HUES6 (cell line): ENCODE measurements around the gene PAPOLG.
"Not testable (repeated sequence)": the region's sequence is repeated elsewhere in the genome, so short reads cannot be mapped to it uniquely, and the experiment has no call there.

Source experiments
- H3K27ac ChIP-seq: 2 replicates; pipeline ENCODE4 v1.7.0; 2013; ENCODE audit warnings: low read depth, mild to moderate bottlenecking, low read length, inconsistent platforms
- H3K27me3 ChIP-seq: 2 replicates; pipeline ENCODE4 v1.6.1; 2013; ENCODE audit warnings: low read length; ENCODE audit not compliant: control insufficient read depth, insufficient read depth
- H3K36me3 ChIP-seq: 2 replicates; pipeline ENCODE4 v1.6.1; 2013; ENCODE audit warnings: low read length; ENCODE audit not compliant: control insufficient read depth, insufficient read depth
- H3K4me1 ChIP-seq: 2 replicates; pipeline ENCODE4 v1.6.1; 2013; ENCODE audit warnings: low read length; ENCODE audit not compliant: control insufficient read depth, insufficient read depth
- H3K4me3 ChIP-seq: 2 replicates; pipeline ENCODE4 v1.5.1; 2013; ENCODE audit warnings: low read depth, low read length
- H3K9ac ChIP-seq: one replicate; pipeline ENCODE4 v1.6.1; 2013; ENCODE audit warnings: mild to moderate bottlenecking, low read length
- H3K9me3 ChIP-seq: 2 replicates; pipeline ENCODE4 v1.6.1; 2013; ENCODE audit warnings: low read depth, low read length; ENCODE audit not compliant: control insufficient read depth, insufficient read depth

Gene PAPOLG

DNA sequence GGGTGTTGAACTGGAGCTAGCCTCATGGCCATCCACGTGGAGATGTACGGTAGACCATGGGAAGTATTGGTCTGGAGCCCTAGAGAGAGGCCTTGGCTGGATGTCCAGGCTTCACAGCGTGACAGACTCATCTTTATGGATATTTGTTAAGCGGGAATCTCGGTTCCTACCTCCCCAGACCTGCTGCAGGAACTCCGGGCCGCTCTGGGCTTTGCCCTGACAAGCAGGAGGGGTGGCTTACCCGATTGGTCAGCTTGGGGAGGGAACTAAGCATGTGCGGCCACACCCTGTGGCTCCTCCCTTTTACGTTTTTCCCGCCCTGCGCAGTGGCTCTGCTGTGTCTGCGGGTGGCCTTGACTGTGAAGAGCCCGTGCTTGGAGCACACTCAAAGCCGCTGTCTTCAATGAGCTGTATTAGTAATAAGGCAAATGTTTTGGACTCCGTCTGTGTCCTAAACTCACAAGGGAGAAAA is 52.3 kb downstream of the PAPOLG start:
- Histone ChIP-seq H3K27me3 (no peaks in the 10 kb centered on the region), H3K27ac (no peak overlapping the region), H3K9me3 (no peaks in the 10 kb centered on the region), H3K36me3 (no peaks in the 10 kb centered on the region), H3K9ac (no peak overlapping the region), H3K4me1 (peaks cover 28% of the 10 kb centered on the region), H3K4me3 (no peak overlapping the region)

GRCh38 chr2:60811491-60812375 is 55.7 kb downstream of the PAPOLG start:
- Histone ChIP-seq H3K36me3 (no peaks in the 10 kb centered on the region), H3K27me3 (peaks cover 3% of the 10 kb centered on the region; the same call in 1 of the 2 replicates), H3K9me3 (no peaks in the 10 kb centered on the region), H3K4me3 (no peak overlapping the region), H3K27ac (no peak overlapping the region), H3K4me1 (peaks cover 27% of the 10 kb centered on the region), H3K9ac (no peak overlapping the region)

GRCh38 chr2:60817191-60817590 is 61.1 kb downstream of the PAPOLG start:
- H3K36me3 ChIP-seq, H3K9ac ChIP-seq, H3K4me1 ChIP-seq, H3K27ac ChIP-seq, H3K9me3 ChIP-seq, H3K4me3 ChIP-seq, H3K27me3 ChIP-seq: not testable (repeated sequence)

DNA sequence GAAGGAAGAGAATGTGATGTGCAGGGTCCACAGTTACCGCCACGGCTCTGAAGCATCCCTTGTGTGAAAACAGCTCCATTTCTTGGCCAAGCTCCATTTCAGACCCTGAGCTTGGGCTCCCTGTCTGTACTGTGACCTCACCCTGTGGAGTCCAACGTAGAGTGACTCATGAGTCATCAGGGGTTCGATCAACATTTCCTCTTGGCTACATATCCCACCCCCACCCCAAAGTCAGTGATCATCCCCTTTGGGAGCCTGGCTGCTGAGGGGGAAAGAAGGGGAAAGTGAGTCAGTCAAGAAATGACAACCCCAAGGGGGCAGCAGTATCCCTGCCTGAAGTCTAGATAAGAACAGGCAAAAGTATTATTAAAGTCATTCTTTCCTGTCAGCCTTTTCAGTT is 62.2 kb downstream of the PAPOLG start:
- no peaks in the 10 kb centered on the region for H3K36me3 ChIP-seq
- no peaks in the 10 kb centered on the region for H3K4me1 ChIP-seq
- H3K9ac ChIP-seq, result no peak overlapping the region
- no peaks in the 10 kb centered on the region for H3K9me3 ChIP-seq
- H3K27me3 ChIP-seq, result peaks cover 3% of the 10 kb centered on the region; the same call in 1 of the 2 replicates
- no peak overlapping the region for H3K4me3 ChIP-seq
- H3K27ac ChIP-seq, result no peak overlapping the region

DNA sequence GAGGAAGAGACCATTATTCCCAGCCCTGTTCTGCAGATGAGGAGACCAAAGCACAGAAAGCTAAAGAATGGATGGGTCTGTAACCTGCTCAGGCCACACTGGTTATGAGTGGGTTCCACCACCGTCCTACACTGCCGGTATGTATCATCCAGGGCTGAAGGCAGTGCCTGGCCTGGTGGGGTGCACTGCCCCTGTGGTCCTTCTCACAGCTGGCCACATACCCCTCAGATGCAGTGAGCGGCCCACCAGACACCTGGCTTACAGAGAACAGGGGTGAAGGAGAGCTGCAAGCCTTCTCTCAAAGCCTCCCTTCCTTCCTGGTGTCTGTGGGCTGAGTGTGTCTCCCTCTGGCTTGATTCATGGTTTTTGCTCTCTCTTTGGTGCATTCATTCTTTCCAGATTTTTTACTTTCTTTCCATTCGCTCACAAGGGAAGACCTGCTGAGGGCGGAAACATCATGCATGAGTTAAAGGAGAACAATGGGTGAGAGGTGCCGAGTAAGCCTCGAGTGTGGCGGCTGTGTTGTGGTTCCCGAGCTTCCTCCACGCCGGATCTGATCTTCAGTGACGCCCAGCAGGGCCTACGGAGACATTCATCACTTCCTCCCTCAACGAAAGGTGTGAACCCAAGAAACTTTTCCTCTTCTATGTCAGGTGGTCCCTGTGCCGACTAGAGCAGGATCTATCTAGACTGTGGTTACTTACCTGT is 63.2 kb downstream of the PAPOLG start:
- no peaks in the 10 kb centered on the region for H3K9me3 ChIP-seq
- no peaks in the 10 kb centered on the region for H3K4me1 ChIP-seq
- H3K4me3 ChIP-seq, result no peak overlapping the region
- H3K36me3 ChIP-seq, result no peaks in the 10 kb centered on the region
- no peak overlapping the region for H3K9ac ChIP-seq
- H3K27me3 ChIP-seq, result peaks cover 2% of the 10 kb centered on the region; the same call in 1 of the 2 replicates
- H3K27ac ChIP-seq, result no peak overlapping the region

DNA sequence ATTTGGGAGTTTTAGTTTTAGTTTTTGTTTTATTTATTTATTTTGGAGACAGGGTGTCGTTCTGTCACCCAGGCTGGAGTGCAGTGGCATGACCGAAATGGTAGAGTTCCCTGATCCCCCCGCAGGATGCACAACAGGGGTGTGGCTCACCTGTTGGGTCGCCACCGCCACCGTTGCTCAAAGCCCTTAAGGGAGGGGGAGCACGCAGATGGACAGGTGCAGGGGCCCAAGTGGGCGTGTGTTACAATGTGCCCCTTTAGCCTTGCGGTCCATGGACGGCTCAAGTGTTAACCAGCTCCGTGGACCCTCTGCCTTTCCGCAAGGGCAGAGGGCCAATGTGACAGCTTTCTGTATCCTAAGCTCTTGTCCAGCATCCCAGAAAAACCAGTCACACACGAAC is 63.9 kb downstream of the PAPOLG start:
- Histone ChIP-seq H3K4me3 (no peak overlapping the region), H3K36me3 (no peaks in the 10 kb centered on the region), H3K9me3 (no peaks in the 10 kb centered on the region), H3K27me3 (no peaks in the 10 kb centered on the region), H3K9ac (no peak overlapping the region), H3K27ac (no peak overlapping the region), H3K4me1 (no peaks in the 10 kb centered on the region)

DNA sequence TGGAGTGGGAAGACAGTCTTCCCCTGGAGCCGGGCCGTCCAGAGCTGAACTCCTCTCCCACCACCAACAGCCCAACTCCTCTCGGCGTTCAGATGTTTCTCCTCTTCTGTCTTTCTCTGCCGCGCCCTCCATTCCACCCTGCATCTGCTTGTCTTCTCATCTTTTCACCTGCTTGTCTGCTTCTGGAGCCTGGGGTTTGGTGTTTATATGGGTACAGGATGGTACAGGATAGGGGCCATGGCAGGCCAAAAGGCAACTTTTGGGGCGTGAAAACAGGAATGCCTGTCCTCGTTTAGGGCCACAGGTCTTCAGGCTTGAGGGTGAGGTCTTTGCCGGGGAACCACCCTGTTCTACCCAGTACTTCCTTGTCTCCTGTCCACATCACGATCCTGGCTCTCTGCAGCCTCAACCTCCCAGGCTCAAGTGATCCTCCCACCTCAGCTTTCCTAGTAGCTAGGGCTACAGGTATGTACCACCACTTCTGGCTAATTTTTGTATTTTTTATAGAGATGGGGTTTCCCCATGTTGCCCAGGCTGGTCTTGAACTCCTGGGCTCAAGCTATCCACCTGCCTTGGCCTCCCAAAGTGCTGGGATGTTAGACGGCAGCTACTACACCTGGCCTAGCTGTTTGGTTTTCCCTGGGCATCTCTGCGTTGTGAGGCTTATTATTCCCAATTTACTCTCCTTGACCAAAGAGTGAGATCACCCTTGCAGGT is 64.5 kb downstream of the PAPOLG start:
- Histone ChIP-seq H3K27ac (no peak overlapping the region), H3K27me3 (no peaks in the 10 kb centered on the region), H3K4me1 (no peaks in the 10 kb centered on the region), H3K9me3 (no peaks in the 10 kb centered on the region), H3K36me3 (no peaks in the 10 kb centered on the region), H3K4me3 (no peak overlapping the region), H3K9ac (no peak overlapping the region)

GRCh38 chr2:60821133-60821469 is 65.0 kb downstream of the PAPOLG start:
- Histone ChIP-seq H3K36me3 (no peaks in the 10 kb centered on the region), H3K9ac (no peak overlapping the region), H3K27ac (no peak overlapping the region), H3K4me1 (no peaks in the 10 kb centered on the region), H3K27me3 (no peaks in the 10 kb centered on the region), H3K9me3 (no peaks in the 10 kb centered on the region), H3K4me3 (no peak overlapping the region)

DNA sequence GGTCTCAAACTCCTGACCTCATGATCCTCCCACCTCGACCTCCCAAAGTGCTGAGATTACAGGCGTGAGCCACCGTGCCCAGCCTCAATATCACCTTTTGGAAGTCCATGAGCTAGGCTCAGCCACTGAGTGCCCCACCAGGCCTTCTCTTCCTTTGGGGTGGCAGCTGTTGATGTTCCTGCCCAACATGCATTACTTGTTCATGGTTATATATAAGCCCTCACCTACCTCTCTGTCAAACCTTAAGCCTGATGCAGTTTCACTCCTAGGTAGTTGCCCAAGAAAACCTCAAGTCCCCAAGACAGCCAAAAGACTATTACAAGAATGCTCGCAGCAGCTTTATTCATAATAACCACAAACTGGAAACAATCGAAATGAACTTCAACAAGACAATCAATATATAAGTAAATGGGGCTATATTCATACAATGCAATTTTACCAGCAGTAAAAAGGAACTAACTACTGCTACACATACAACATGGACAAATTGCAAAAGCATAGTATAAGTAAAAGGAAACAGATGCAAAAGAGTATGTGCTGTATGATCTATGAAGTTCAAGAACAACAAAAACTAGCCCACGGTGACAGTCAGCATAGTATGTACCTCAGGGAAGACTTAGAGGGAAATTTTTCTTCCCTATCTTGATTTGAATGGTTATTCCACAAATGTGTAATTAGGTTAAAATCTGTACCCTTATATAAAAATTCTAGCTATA is 65.7 kb downstream of the PAPOLG start:
- Histone ChIP-seq H3K4me3 (no peak overlapping the region), H3K4me1 (no peaks in the 10 kb centered on the region), H3K27ac (no peak overlapping the region)

DNA sequence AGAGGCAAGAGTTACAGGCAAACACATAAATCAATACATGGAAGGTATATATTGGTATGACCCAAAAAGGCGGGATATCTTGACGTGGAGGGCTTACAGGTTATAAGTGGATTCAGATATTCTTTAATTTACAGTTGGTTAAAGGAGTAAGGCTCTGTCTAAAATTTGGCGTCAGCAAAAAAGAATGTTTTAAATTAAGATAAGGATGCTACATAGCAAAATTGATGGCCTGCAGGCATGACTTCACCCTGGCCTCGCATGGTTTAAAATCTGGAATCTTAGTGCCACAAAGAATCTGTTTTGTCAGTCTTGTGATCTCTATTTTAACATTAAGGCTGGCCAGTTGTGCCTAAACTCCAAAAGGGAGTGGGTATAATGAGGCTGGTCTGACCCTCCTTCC is 66.9 kb downstream of the PAPOLG start:
- no peak overlapping the region for H3K4me3 ChIP-seq
- H3K9ac ChIP-seq, result no peak overlapping the region
- no peak overlapping the region for H3K27ac ChIP-seq
- H3K27me3 ChIP-seq, result no peaks in the 10 kb centered on the region
- no peaks in the 10 kb centered on the region for H3K36me3 ChIP-seq
- H3K9me3 ChIP-seq, result no peaks in the 10 kb centered on the region
- H3K4me1 ChIP-seq, result no peaks in the 10 kb centered on the region

More for the DNA sequence above, 65.7 kb downstream of the PAPOLG start:
- Histone ChIP-seq H3K36me3 (no peaks in the 10 kb centered on the region), H3K9me3 (no peaks in the 10 kb centered on the region), H3K27me3 (no peaks in the 10 kb centered on the region), H3K9ac (no peak overlapping the region)
